HG03159 (cell line): Measurements from ENCODE around the gene C2CD2.
A peak's percentile ranks its signal among the peaks of the same experiment; 100 is the strongest.

Experiments
- ATAC-seq: cut with Tn5 transposase; IDR thresholded peaks from one replicate; pipeline ENCODE4 v1.9.1; 2021; ENCODE audit warnings: mild to moderate bottlenecking, moderate library complexity; ENCODE audit not compliant: unreplicated experiment

Gene C2CD2

GRCh38 chr21:41890355-41890754 lies 63.5 kb downstream of the C2CD2 start:
- ATAC-seq, result no peak

- ATAC-seq, result no peak
These were observed 65.0 kb downstream of the C2CD2 start for GRCh38 chr21:41888749-41889376.

- no peak for ATAC-seq
These were observed 66.2 kb downstream of the C2CD2 start for GRCh38 chr21:41887667-41888066.

- ATAC-seq, result no peak
These were observed 67.5 kb downstream of the C2CD2 start for GRCh38 chr21:41886328-41886727.

GRCh38 chr21:41885341-41886024 lies 68.3 kb downstream of the C2CD2 start:
- no peak for ATAC-seq

GRCh38 chr21:41884501-41885030 lies 69.3 kb downstream of the C2CD2 start:
- ATAC-seq, result no peak

- no peak for ATAC-seq
These were observed 70.2 kb downstream of the C2CD2 start for GRCh38 chr21:41883582-41883981.

GRCh38 chr21:41881051-41881450 lies 72.8 kb downstream of the C2CD2 start:
- no peak for ATAC-seq

GRCh38 chr21:41880153-41880552 lies 73.7 kb downstream of the C2CD2 start:
- no peak for ATAC-seq

GRCh38 chr21:41879190-41879998 lies 74.4 kb downstream of the C2CD2 start, which contains the start of gene PRDM15:
Gene PRDM15 (minus strand): TSS chr21:41879344. CDS start chr21:41860363, 18,981 bp downstream.
- ATAC-seq, result peak; percentile 59

- peak; percentile 62 for ATAC-seq
These were observed 75.0 kb downstream of the C2CD2 start for GRCh38 chr21:41878831-41879189.

- ATAC-seq, result peak; percentile 30
These were observed 75.7 kb downstream of the C2CD2 start for GRCh38 chr21:41877901-41878830.

- ATAC-seq, result no peak
These were observed 76.7 kb downstream of the C2CD2 start for GRCh38 chr21:41876928-41877652.

GRCh38 chr21:41876396-41876795 lies 77.4 kb downstream of the C2CD2 start:
- no peak for ATAC-seq

GRCh38 chr21:41875086-41875485 lies 78.7 kb downstream of the C2CD2 start:
- ATAC-seq, result no peak

GRCh38 chr21:41874611-41875010 lies 79.2 kb downstream of the C2CD2 start:
- no peak for ATAC-seq

- no peak for ATAC-seq
These were observed 80.4 kb downstream of the C2CD2 start for GRCh38 chr21:41873426-41873825.

GRCh38 chr21:41873005-41873404 lies 80.8 kb downstream of the C2CD2 start:
- no peak for ATAC-seq

- no peak for ATAC-seq
These were observed 82.4 kb downstream of the C2CD2 start for GRCh38 chr21:41871293-41872030.
